Stimulated activated CD4-positive, alpha-beta T cell treated with anti-CD3 and anti-CD28 coated beads, Interleukin-1b, Interleukin-23, amount 100 ng/mL, for 4 hours (primary cell): ENCODE data around the gene AGBL5.
"Not testable (repeated sequence)": the region's sequence is repeated elsewhere in the genome, so short reads cannot be mapped to it uniquely, and the experiment has no call there.

Source experiments
- DNase-seq, 2 donors: peaks; one replicate each; pipeline ENCODE4 v3.0.0-alpha.2; 2020; ENCODE audit warnings: low read depth in 2 of 2

AGBL5 gene

GRCh38 chr2:27053321-27053720 lies 1.9 kb downstream of the AGBL5 start:
- DNase-seq: no peak

DNA sequence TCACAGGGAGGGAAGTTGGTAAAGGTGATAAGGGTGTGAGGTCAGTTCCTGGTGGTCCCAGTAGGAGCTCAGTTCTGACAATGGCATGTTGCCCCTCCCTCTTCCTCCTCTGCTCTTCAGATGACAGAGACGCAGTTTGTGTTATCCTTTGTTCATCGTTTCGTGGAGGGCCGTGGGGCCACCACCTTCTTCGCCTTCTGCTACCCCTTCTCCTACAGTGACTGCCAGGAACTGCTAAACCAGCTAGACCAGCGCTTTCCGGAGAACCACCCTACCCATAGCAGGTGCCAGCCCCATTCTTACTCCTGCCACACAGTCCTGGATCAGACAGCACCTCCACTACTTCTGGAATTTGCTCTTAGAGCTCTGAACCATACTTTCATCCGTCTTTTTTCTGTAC lies 2.3 kb downstream of the AGBL5 start:
- DNase-seq: no peak

DNA sequence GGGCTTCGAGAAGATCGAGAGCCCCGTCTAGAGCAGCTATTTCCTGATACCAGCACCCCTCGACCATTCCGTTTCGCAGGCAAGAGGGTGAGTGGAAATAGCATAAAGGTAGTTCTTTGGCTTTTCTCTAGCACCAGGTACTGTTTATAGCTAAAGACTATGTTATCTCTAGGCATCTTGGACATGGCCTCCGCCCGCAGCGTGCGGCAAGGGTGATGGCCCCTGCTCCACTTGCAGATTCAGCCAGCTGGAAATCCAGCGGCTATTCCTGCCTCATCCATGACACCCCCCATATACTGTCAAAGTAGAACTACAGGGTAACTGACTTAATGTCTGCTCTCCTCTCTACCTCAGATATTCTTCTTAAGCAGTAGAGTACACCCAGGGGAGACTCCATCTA lies 3.3 kb downstream of the AGBL5 start:
- DNase-seq: no peak

DNA sequence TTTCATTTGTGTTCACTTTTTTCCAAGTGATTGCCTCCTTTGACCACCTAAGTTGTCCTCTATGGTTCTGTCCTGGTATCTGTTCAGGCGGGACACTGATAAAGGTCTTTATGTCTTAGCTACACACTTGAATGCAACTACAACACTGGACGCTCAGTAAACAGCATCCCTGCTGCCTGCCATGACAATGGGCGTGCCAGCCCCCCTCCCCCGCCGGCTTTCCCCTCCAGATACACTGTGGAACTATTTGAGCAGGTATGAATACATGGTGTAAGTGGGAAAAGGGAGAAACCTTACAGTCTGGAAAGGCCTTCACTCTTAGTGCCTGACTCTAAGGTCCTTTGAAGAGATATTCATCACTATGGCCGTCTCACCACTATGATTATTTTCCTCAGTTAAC lies 5.7 kb downstream of the AGBL5 start:
- DNase-seq: no peak

DNA sequence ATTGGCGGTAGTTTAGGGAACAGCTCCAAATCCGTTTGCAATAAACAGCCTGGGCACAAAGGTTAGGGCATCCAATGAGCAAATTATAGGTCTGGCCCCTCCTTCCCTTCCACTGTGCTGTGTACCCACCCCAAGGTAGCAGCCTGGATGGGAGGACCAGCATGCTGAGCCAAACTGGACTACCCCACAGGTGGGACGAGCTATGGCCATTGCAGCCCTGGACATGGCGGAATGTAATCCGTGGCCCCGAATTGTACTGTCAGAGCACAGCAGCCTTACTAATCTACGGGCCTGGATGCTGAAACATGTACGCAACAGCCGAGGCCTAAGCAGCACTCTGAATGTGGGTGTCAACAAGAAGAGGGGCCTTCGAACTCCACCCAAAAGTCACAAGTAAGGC lies 6.7 kb downstream of the AGBL5 start:
- DNase-seq: no peak

DNA sequence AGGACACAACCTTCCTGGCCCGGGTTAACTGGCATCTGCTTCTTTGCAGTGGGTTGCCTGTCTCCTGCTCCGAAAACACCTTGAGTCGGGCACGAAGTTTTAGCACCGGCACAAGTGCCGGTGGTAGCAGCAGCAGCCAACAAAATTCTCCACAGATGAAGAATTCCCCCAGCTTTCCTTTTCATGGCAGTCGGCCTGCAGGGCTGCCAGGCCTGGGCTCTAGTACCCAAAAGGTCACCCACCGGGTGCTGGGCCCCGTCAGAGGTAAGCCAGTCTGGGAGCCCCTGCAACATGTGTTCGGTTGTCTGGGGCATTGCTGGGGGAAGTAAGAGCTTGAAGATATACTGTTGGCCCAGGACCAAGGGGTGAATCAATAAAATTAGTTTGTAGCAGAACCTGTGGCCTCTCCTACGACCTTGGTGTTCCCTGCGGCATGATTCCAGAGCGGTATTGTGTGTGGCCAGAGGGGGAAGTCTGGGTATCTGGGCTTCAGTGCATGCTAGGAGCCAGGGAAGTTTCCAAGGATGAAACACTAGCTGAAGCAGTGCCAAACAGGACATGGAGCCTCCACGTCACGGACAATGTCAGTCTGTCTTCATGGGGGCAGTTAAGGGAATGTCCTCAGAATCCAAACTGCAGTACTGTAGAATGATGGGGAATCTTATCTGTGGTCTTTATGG lies 7.8 kb downstream of the AGBL5 start:
- DNase-seq: no peak

DNA sequence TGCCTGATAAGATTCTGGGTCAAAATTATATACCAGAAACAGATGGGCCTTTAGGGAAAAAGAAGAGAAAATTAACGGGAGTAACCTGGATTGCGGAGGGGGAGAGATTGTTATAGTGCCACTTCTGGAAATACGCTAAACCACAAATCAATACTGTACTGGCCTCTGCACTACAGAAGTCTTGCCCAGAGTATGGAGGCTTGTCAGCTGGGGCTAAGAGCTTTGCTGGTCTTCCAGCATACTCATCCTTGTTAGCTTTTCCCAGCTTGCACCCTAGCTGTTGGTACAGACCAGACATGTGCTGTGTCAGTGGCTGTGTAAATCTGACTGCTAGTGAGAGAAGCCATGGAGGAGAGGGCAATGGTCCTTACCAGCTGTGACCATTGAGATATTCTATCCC lies 8.9 kb downstream of the AGBL5 start:
- DNase-seq: no peak

GRCh38 chr2:27065128-27065527 lies 13.7 kb downstream of the AGBL5 start:
- no peak for DNase-seq

GRCh38 chr2:27067385-27067784 lies 15.9 kb downstream of the AGBL5 start:
- DNase-seq: no peak

DNA sequence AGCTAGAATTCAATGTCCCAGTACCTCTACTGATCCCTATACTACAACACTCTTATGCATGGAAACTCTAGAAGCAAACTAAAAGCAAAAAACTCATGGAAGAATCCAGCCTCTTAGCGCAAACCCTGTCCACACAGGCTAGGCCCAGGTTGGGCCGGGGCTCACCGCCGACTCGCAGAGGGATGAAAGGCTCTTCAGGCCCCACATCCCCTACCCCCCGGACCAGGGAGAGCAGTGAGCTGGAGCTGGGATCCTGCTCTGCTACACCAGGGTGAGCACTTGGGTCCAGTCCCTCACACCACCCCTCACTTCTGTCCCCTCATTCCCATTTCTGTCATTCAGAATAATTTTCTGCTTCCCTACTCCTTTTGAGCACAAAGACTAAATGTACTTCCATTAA lies 18.0 kb downstream of the AGBL5 start:
- no peak for DNase-seq

GRCh38 chr2:27069961-27070618 lies 18.6 kb downstream of the AGBL5 start:
- no peak for DNase-seq

GRCh38 chr2:27070653-27071276 lies 19.3 kb downstream of the AGBL5 start:
- no peak for DNase-seq

DNA sequence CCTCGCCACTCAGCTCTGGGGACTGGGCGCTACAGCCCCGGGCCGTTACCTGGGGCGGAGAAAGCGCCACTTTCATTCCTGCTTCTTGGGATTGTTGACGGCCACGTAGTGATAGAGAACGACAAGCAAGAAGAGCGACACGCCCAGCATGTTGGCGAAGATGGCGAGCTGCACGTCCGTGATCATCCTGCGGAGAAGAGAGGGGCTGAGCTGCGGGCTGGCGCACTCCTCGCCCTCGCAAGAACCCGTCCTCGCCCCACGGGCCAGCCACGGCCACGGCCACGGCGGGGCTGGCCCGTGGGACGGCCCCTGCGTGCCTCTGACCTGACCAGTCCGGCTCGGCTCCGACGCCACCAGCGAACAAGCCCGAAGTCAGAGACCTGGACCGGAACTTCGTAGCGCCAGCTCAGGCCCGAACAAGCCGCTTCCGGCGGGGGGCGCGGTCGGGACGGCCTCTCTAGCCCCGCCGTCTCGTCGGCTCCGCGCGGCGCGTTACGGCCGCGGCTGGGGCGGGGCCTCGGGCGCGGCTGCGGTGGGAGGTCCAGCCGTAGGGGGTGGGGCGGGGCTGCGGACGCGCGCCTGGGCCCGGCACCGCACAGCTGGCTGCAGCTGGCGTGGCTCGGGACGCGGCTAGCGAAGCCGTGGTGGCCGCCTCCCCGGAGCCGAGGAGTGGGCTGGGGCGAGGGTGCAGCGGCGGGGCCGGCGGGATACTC lies 20.0 kb downstream of the AGBL5 start, which contains the start of gene OST4:
Gene OST4, minus strand, starts transcription at position 378 of the 713 bp plus-strand sequence.
- DNase-seq: peak; percentile 77 to 90

- peak in 1 of 2 donors; percentile 41 for DNase-seq
Observed at GRCh38 chr2:27071990-27072830, 20.7 kb downstream of the AGBL5 start.

DNA sequence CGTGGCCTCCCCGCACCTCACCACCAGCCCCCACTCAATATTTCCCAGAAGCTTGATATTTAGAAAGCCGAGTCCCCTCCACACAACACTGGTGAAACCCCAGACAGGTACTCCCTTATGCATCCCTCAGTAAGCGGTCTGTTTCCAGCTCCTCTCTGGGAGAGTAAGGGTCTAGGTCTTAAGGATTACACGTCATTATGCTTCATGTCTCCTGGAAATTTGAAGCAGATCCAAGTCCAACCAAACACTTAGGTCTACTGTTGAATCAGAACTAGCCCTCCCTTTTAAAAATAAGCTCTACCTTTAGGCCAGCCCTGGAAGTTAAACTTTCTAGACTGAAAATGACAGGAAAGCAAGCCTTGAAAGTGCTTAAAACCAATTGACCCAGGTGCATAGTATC lies 21.5 kb downstream of the AGBL5 start:
- DNase-seq: no peak

- DNase-seq: no peak
Observed at GRCh38 chr2:27073782-27074181, 22.3 kb downstream of the AGBL5 start.

DNA sequence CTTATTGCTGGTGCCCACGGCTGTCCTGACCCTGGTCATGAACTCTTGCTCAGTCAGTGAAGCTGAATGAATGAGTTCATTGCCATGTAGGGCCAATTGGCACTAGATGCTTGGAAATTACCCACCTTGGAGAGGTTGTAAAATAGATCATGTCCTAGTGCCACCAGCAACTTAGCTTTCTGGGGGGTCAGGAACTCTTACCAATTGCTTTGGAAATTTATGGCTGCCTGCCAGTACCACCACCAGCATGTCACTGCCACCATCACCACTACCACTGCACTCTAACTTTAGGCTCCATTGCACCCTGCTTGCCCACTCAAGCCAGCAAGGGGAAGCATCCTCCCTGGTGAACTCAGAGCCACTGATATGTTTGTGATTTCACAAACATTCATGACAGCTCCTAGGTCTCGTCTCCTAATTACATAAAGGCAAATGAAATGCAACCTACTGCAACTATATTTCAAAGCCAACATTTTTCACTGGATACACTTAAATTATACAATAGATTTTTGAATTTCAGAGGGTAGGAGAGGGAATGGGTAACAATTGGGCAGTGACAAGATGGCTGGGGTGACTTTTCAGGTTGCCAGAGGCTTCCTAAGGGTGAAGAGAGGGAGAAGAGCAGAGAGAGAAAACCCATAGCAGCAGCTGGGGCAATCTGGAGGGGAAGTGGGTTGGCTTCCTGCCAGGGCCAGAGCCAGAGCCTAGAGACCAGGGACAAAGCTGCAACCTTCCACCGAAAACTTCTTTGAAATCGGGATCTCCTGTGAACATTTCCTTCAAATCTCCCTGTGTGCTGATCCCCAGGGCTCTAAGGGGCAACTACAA lies 23.5 kb downstream of the AGBL5 start:
- no peak for DNase-seq

DNA sequence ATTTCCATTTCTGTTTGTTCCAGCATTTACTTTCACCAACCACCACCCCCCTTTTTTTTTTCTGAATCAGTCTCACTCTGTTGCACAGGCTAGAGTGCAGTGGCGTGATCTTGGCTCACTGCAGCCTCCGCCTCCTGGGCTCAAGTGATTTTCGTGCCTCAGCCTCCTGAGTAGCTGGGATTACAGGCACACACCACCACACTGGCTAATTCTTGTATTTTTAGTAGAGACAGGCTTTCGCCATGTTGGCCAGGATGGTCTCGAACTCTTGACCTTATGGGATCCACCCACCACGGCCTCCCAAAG lies 24.1 kb downstream of the AGBL5 start:
- DNase-seq: not testable (repeated sequence)

GRCh38 chr2:27076323-27076722 lies 24.9 kb downstream of the AGBL5 start:
- DNase-seq: no peak

DNA sequence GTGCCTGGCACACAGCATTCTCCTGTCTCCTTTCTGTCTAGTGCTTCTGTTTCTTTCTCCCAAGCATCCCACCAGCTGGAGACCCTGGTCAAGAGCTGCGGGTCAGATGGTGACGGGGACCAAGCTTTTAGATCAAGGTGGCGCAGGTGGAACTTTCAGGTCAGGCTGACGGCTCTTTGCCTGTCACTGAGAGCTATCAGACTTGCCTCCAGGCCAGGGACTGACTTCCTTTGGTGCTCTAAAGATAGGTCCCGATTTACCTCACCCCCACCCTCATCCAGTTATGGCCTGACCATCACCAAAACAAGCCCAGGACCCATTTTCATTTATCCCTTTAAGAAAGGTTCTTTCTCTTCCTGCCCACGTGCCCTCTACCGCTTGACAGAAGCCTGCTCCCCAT lies 25.8 kb downstream of the AGBL5 start:
- DNase-seq: no peak
